ENCODE results near the gene MARK1.

The MARK1 gene

GRCh38 chr1:220527908-220528678 lies at the start of gene MARK1:
TSS of gene MARK1 (plus strand) at chr1:220528136. CDS start at chr1:220528823, 687 bp downstream.
- Mint-ChIP-seq H3K4me1 (ENCODE audit: low read depth) (peaks cover 13% of the 10 kb centered on the region), H3K4me3 (peak within 1 kb of the TSS; percentile 78), H3K9me3 (no peaks in the 10 kb centered on the region), H3K27me3 (peaks cover 73% of the 10 kb centered on the region), H3K36me3 (ENCODE audit: low read depth) (no peaks in the 10 kb centered on the region), H3K27ac (no peak within 1 kb of the TSS)
- peak; percentile 35 for DNase-seq

GRCh38 chr1:220483700-220484099 lies 44.2 kb upstream of the MARK1 start:
- no peak for DNase-seq
- Mint-ChIP-seq H3K4me1 (ENCODE audit: low read depth) (no peaks in the 10 kb centered on the region), H3K36me3 (ENCODE audit: low read depth) (no peaks in the 10 kb centered on the region), H3K27ac (no peak overlapping the region), H3K4me3 (no peak overlapping the region), H3K27me3 (peaks cover 17% of the 10 kb centered on the region), H3K9me3 (no peaks in the 10 kb centered on the region)

- H3K9me3 Mint-ChIP-seq = no peaks in the 10 kb centered on the region
- H3K4me1 Mint-ChIP-seq (ENCODE audit: low read depth) = no peaks in the 10 kb centered on the region
- H3K36me3 Mint-ChIP-seq (ENCODE audit: low read depth) = no peaks in the 10 kb centered on the region
- DNase-seq = no peak
- H3K4me3 Mint-ChIP-seq = no peak overlapping the region
- H3K27me3 Mint-ChIP-seq = peaks cover 17% of the 10 kb centered on the region
- H3K27ac Mint-ChIP-seq = no peak overlapping the region
These were observed 43.8 kb upstream of the MARK1 start for GRCh38 chr1:220484135-220484534.

GRCh38 chr1:220485131-220485530 lies 42.8 kb upstream of the MARK1 start:
- no peak overlapping the region for H3K4me3 Mint-ChIP-seq
- no peak overlapping the region for H3K27ac Mint-ChIP-seq
- H3K4me1 Mint-ChIP-seq (ENCODE audit: low read depth) = no peaks in the 10 kb centered on the region
- peaks cover 15% of the 10 kb centered on the region for H3K27me3 Mint-ChIP-seq
- H3K9me3 Mint-ChIP-seq = no peaks in the 10 kb centered on the region
- DNase-seq = no peak
- no peaks in the 10 kb centered on the region for H3K36me3 Mint-ChIP-seq (ENCODE audit: low read depth)

GRCh38 chr1:220485791-220486190 lies 42.1 kb upstream of the MARK1 start:
- Mint-ChIP-seq H3K9me3 (no peaks in the 10 kb centered on the region), H3K27me3 (peaks cover 15% of the 10 kb centered on the region), H3K27ac (no peak overlapping the region), H3K36me3 (ENCODE audit: low read depth) (no peaks in the 10 kb centered on the region), H3K4me3 (no peak overlapping the region), H3K4me1 (ENCODE audit: low read depth) (no peaks in the 10 kb centered on the region)
- DNase-seq = no peak

- no peaks in the 10 kb centered on the region for H3K4me1 Mint-ChIP-seq (ENCODE audit: low read depth)
- DNase-seq = no peak
- H3K27ac Mint-ChIP-seq = no peak overlapping the region
- no peak overlapping the region for H3K4me3 Mint-ChIP-seq
- no peaks in the 10 kb centered on the region for H3K9me3 Mint-ChIP-seq
- peaks cover 11% of the 10 kb centered on the region for H3K27me3 Mint-ChIP-seq
- no peaks in the 10 kb centered on the region for H3K36me3 Mint-ChIP-seq (ENCODE audit: low read depth)
These were observed 40.6 kb upstream of the MARK1 start for GRCh38 chr1:220487297-220487820.

- Mint-ChIP-seq H3K4me3 (no peak overlapping the region), H3K4me1 (ENCODE audit: low read depth) (no peaks in the 10 kb centered on the region), H3K27ac (no peak overlapping the region), H3K9me3 (no peaks in the 10 kb centered on the region), H3K36me3 (ENCODE audit: low read depth) (no peaks in the 10 kb centered on the region), H3K27me3 (peaks cover 15% of the 10 kb centered on the region)
- no peak for DNase-seq
These were observed 36.0 kb upstream of the MARK1 start for GRCh38 chr1:220491891-220492290.

GRCh38 chr1:220497220-220497947 lies 30.6 kb upstream of the MARK1 start:
- Mint-ChIP-seq H3K27ac (no peak overlapping the region), H3K27me3 (peaks cover 22% of the 10 kb centered on the region), H3K9me3 (no peaks in the 10 kb centered on the region), H3K36me3 (ENCODE audit: low read depth) (no peaks in the 10 kb centered on the region), H3K4me1 (ENCODE audit: low read depth) (no peaks in the 10 kb centered on the region), H3K4me3 (no peak overlapping the region)
- DNase-seq = no peak

- H3K4me1 Mint-ChIP-seq (ENCODE audit: low read depth) = no peaks in the 10 kb centered on the region
- H3K4me3 Mint-ChIP-seq = no peak overlapping the region
These were observed 29.7 kb upstream of the MARK1 start for GRCh38 chr1:220498188-220498587.

GRCh38 chr1:220500372-220500771 lies 27.6 kb upstream of the MARK1 start:
- no peaks in the 10 kb centered on the region for H3K36me3 Mint-ChIP-seq (ENCODE audit: low read depth)
- no peak for DNase-seq
- no peak overlapping the region for H3K4me3 Mint-ChIP-seq
- no peak overlapping the region for H3K27ac Mint-ChIP-seq
- no peaks in the 10 kb centered on the region for H3K9me3 Mint-ChIP-seq
- no peaks in the 10 kb centered on the region for H3K4me1 Mint-ChIP-seq (ENCODE audit: low read depth)
- peaks cover 25% of the 10 kb centered on the region for H3K27me3 Mint-ChIP-seq

More at GRCh38 chr1:220498188-220498587, 29.7 kb upstream of the MARK1 start:
- no peak for DNase-seq
- H3K36me3 Mint-ChIP-seq (ENCODE audit: low read depth) = no peaks in the 10 kb centered on the region
- peaks cover 22% of the 10 kb centered on the region for H3K27me3 Mint-ChIP-seq
- no peaks in the 10 kb centered on the region for H3K9me3 Mint-ChIP-seq
- no peak overlapping the region for H3K27ac Mint-ChIP-seq

- Mint-ChIP-seq H3K4me1 (ENCODE audit: low read depth) (no peaks in the 10 kb centered on the region), H3K27me3 (peaks cover 14% of the 10 kb centered on the region), H3K27ac (no peak overlapping the region), H3K36me3 (ENCODE audit: low read depth) (no peaks in the 10 kb centered on the region), H3K9me3 (no peaks in the 10 kb centered on the region), H3K4me3 (no peak overlapping the region)
- no peak for DNase-seq
These were observed 23.6 kb upstream of the MARK1 start for GRCh38 chr1:220504329-220504728.

GRCh38 chr1:220507085-220507484 lies 20.9 kb upstream of the MARK1 start:
- H3K27ac Mint-ChIP-seq = no peak overlapping the region
- H3K27me3 Mint-ChIP-seq = peaks cover 24% of the 10 kb centered on the region
- no peaks in the 10 kb centered on the region for H3K4me1 Mint-ChIP-seq (ENCODE audit: low read depth)
- no peaks in the 10 kb centered on the region for H3K36me3 Mint-ChIP-seq (ENCODE audit: low read depth)
- H3K9me3 Mint-ChIP-seq = no peaks in the 10 kb centered on the region
- no peak overlapping the region for H3K4me3 Mint-ChIP-seq
- DNase-seq = no peak

GRCh38 chr1:220511179-220511578 lies 16.8 kb upstream of the MARK1 start:
- Mint-ChIP-seq H3K36me3 (ENCODE audit: low read depth) (no peaks in the 10 kb centered on the region), H3K27ac (no peak overlapping the region), H3K9me3 (no peaks in the 10 kb centered on the region), H3K4me1 (ENCODE audit: low read depth) (no peaks in the 10 kb centered on the region), H3K27me3 (peaks cover 23% of the 10 kb centered on the region), H3K4me3 (no peak overlapping the region)
- DNase-seq = no peak

GRCh38 chr1:220511785-220512184 lies 16.2 kb upstream of the MARK1 start:
- Mint-ChIP-seq H3K4me1 (ENCODE audit: low read depth) (no peaks in the 10 kb centered on the region), H3K4me3 (no peak overlapping the region), H3K9me3 (no peaks in the 10 kb centered on the region)

GRCh38 chr1:220513834-220514233 lies 14.1 kb upstream of the MARK1 start:
- H3K4me1 Mint-ChIP-seq (ENCODE audit: low read depth) = no peaks in the 10 kb centered on the region

More at GRCh38 chr1:220511785-220512184, 16.2 kb upstream of the MARK1 start:
- no peak for DNase-seq
- no peak overlapping the region for H3K27ac Mint-ChIP-seq
- no peaks in the 10 kb centered on the region for H3K36me3 Mint-ChIP-seq (ENCODE audit: low read depth)
- H3K27me3 Mint-ChIP-seq = peaks cover 29% of the 10 kb centered on the region

More at GRCh38 chr1:220513834-220514233, 14.1 kb upstream of the MARK1 start:
- Mint-ChIP-seq H3K9me3 (no peaks in the 10 kb centered on the region), H3K27ac (no peak overlapping the region), H3K36me3 (ENCODE audit: low read depth) (no peaks in the 10 kb centered on the region), H3K4me3 (no peak overlapping the region), H3K27me3 (peaks cover 45% of the 10 kb centered on the region)
- DNase-seq = no peak

Measured in activated T-cell treated with anti-CD3 and anti-CD28 coated beads, Interleukin-2, amount 50 U/mL, for 24 hours (primary cell).